ENCODE measurements around the gene PRDM16. TPM values are rescaled to one million over a fixed set of nuclear protein-coding genes. Genes with fewer than 3 reads are reported as not detected.

The PRDM16 gene
- total RNA-seq, 1 donor, result 19.9 TPM

GRCh38 chr1:3326516-3327388 is 257.7 kb downstream of the PRDM16 start:
- no peak for DNase-seq (ENCODE audit: low read depth in 2 of 3, low spot score in 2 of 3)

DNA sequence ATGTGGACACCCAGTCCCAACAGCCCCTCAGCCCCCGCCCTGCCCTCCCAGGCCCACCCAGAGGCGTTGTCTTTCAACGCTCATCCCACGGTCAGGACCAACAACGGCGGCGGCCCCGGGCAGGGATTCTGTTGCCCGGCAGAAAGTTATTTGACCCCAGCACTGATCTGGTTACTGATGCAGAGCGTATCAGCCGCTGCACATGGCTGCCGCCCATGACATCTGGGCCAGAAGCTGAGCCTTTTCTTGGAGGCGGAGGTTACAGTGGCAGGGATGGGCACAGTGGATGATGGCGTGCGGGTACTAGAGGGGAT is 258.3 kb downstream of the PRDM16 start:
- DNase-seq (ENCODE audit: low read depth in 2 of 3, low spot score in 2 of 3), result no peak

- peak in 1 of 3 donors; percentile 32 for DNase-seq (ENCODE audit: low read depth in 2 of 3, low spot score in 2 of 3)
These were observed 259.1 kb downstream of the PRDM16 start for GRCh38 chr1:3327936-3328590.

DNA sequence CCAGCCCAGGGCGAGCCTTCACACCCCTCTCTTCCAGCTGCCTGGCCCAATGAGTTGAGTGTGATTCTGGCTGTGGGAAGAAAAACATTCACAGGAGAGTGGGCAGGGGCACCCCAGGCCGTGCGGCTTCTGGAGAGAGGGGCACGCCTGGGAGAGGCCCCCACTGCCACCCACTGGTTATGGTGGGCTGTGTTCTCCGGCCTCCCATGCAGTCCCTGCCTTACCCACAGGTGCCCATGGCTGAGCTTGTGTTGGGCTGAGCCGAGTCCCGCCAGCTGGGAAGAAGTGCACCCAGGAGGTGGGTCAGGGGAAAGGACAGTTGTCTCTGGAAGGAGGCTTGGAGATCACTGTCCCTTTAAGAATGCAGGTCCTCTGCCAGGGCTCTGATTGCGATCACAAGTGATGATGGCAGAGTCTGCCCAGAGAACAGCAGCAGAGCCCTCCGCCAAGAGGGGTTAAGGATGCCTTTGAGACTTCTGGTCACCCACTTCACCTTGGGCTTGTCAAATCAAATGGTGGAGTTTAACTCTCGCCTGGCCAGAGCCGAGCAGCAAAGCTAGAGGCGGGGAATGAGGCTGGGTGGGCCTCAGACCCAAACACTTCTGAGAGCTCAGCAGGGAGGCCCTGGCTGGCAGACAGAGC is 260.8 kb downstream of the PRDM16 start:
- no peak for DNase-seq (ENCODE audit: low read depth in 2 of 3, low spot score in 2 of 3)

- DNase-seq (ENCODE audit: low read depth in 2 of 3, low spot score in 2 of 3), result peak in 1 of 3 donors; percentile 34
These were observed 261.8 kb downstream of the PRDM16 start for GRCh38 chr1:3330771-3331245.

DNA sequence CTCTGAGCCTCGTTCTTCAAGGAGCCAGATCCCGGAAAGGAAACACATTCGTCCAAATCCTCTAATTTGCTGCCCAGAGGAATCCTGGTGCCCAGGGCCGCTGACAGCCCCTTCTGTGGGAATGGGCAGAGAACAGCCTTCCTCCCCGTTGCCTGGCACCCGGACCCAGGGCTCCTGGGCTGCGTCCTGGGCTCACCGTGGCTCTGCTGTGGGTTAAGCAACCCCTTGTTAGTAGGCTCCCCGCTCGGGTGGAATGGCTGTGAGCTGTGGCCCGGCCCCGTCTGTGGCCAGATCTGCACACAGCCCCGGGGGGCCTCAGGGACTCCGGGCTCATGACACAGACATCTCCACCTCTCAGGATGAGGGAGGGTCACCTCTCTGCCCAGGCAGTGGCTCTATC is 262.6 kb downstream of the PRDM16 start:
- DNase-seq (ENCODE audit: low read depth in 2 of 3, low spot score in 2 of 3), result no peak

- DNase-seq (ENCODE audit: low read depth in 2 of 3, low spot score in 2 of 3), result no peak
These were observed 263.0 kb downstream of the PRDM16 start for GRCh38 chr1:3332043-3332442.

DNA sequence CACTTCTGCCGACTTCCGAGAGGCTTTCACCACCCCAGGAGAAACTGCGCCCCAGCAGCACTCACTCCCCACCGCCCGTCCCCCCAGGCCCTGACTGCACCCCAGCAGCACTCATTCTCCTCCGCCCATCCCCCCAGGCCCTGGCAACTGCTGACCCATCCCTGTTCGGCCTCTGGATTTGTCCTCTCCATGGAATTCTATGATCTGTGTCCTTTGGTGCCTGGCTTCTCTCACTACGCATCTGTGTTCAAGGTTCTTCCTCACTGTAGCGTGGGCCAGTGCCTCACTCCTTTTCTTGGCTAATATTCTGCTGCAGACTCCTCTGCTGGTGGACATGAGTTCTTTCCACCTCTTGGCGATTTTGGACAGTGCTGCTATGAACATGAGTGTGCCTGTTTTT is 263.7 kb downstream of the PRDM16 start:
- DNase-seq (ENCODE audit: low read depth in 2 of 3, low spot score in 2 of 3), result no peak

DNA sequence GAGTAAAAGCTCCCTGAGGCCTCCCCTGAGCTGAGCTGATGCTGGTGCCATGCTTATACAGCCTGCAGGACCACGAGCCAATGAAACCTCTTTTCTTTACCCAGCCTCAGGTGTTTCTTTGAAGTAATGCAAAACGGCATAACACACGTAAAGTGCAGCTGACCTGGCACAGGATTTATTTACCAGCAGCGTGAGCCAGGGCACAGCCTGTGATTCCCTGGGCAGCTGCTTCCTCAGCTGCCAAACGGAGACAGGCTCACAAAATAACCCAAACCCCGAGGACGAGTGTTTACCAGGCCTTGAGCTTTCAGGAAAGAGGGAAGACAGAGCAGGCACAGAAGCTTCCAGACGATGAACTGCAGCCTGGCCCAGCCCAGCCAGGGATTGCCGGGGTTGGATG is 264.9 kb downstream of the PRDM16 start:
- DNase-seq (ENCODE audit: low read depth in 2 of 3, low spot score in 2 of 3), result no peak

DNA sequence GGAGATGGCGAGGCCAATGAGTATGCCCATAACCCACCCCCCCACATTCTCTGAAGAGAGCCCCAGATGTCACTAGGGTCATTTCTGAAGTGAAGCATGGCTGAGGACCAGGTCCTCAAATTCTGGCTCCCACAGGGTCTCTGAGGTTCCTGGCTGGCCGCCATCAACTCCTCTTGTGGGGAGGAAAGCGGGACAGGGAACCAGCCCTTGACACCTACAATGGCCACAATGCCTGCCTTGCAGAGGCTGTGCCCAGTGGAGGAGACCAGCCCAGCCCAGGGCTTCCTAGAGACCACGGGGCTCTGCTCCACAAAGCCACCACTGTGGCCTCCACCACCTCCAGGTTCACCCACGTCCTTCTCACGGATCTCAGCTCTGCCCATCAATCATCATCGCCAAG is 265.4 kb downstream of the PRDM16 start:
- DNase-seq (ENCODE audit: low read depth in 2 of 3, low spot score in 2 of 3), result no peak

DNA sequence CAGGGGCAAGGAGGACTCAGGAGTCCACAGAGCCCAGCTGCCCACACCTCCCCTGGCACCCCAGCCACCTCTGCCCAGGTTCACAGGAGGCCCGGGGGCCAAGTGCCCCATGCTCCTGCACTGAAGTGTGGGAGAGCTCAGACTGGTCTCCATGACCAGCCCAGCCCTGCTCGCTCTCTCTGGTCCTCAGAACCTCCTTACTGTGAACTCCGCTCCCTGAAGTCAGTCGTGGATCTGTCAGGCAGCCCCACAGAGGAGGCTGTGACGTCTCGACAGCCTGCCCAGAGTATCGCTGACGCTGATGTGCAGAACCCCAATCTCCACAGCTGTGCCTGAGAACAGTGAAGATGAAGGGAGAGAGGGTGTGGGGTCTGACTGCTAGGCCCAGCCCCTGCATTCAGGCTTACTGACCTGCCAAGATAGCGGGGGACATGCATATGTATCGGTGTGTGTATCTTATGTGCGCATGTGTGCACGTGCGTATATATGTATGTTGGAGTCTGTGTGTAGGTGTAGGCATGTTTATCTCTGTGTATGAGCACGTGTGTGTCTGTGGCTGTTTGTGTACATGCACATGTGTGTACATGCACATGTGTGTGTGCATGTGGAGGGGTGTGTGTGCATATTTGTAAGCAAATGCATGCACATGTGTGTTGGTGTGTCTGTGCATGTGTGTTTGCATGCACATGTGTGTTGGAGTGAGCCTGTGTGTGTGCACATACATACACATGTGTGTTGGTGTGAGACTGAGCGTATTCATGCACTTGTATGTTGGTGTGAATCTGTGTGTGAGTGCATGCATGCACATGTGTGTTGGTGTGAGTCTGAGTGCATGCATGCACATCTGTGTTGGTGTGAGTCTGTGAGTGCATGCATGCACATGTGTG is 267.0 kb downstream of the PRDM16 start:
- no peak for DNase-seq (ENCODE audit: low read depth in 2 of 3, low spot score in 2 of 3)

GRCh38 chr1:3336641-3337630 is 267.9 kb downstream of the PRDM16 start:
- no peak for DNase-seq (ENCODE audit: low read depth in 2 of 3, low spot score in 2 of 3)

GRCh38 chr1:3337798-3338724 is 269.1 kb downstream of the PRDM16 start:
- DNase-seq (ENCODE audit: low read depth in 2 of 3, low spot score in 2 of 3), result peak in 1 of 3 donors; percentile 37

- no peak for DNase-seq (ENCODE audit: low read depth in 2 of 3, low spot score in 2 of 3)
These were observed 269.7 kb downstream of the PRDM16 start for GRCh38 chr1:3338725-3339070.

DNA sequence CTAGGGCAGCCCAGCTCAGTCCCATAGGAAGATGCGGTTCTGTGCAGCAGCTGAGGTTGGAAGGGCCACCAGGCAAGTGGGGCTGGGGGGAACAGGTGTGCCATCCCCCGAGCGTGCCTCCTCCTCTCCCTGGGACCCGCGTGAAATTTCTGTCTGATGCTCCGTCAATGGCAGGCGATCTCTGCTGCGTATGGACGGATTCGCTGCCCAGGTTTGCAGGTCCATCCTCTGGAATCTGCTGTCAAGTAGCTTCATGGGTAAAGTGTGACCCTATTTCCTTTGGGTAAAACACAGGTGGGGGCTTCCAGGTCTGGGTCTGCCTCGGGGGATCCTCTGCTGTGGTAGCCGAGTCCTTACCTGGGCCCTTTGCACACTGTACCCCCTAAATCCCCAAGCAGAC is 270.9 kb downstream of the PRDM16 start:
- DNase-seq (ENCODE audit: low read depth in 2 of 3, low spot score in 2 of 3), result no peak

DNA sequence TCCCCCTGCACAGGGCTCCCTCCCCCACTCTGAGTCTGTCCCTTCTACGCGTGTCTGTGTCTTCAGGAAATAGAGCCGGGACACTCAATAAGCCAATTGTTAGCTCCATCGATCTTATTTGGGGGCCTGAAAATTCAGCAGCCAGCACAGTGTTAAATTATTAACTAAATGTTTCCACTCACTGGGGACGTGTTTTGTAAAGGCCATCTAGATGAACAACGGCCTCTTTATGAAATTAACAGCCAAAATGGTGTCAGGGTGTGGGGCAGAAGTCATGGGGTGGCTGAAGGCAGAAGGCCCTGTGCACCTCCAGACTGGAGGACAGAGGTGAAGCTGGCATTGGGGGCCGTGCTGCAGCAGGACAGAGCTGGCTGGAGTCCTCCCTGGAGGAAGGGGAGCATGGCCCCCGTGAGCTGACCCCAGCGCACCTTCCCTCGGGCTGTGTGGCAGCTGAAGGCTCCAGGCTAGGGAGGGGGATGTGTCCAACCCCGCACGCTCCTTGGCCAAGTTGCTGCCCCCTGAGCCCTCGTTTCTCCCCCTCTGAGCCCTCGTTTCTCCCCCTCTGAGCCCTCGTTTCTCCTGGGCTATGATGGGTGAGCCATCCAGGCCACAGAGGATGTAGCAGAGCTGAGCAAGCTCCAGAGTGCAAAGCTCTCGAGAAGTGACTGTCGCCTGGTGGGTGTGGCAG is 271.7 kb downstream of the PRDM16 start:
- DNase-seq (ENCODE audit: low read depth in 2 of 3, low spot score in 2 of 3), result no peak

- DNase-seq (ENCODE audit: low read depth in 2 of 3, low spot score in 2 of 3), result no peak
These were observed 272.4 kb downstream of the PRDM16 start for GRCh38 chr1:3341236-3341994.
